K562 (cell line): ENCODE results near the gene LMAN2. TPM values are rescaled to one million over a fixed set of nuclear protein-coding genes. Genes with fewer than 3 reads are reported as not detected.

Experiments
- AFF4 ChIP-seq: sonication (generic); formaldehyde crosslinking; IDR thresholded peaks from 2 replicates; pipeline ENCODE4 v1.8.0; 2023; ENCODE audit warnings: mild to moderate bottlenecking, missing genetic modification reagents
- ATF2 ChIP-seq: sonication (generic); formaldehyde crosslinking; IDR thresholded peaks from 2 replicates; pipeline ENCODE4 v1.8.1; 2022; ENCODE audit warnings: missing genetic modification reagents
- FOXA3 ChIP-seq, 2 experiments: fragments of 450-650 bp in 1 of 2; sonication (generic) in 1 of 2; formaldehyde crosslinking; IDR thresholded peaks in 1 of 2; conservative IDR thresholded peaks in 1 of 2; 2 replicates each; pipeline versions ENCODE4 v1.4.0 to v1.8.0; 2020 to 2022; ENCODE audit warnings: mild to moderate bottlenecking in 2 of 2, missing genetic modification reagents in 1 of 2
- KLF13 ChIP-seq: fragments of 450-650 bp; IDR thresholded peaks from 2 replicates; pipeline ENCODE4 v1.6.1; 2016; ENCODE audit warnings: missing genetic modification characterization, low read depth, mild to moderate bottlenecking, missing compliant biosample characterization, moderate library complexity, borderline replicate concordance
- KLF16 ChIP-seq: IDR thresholded peaks from 2 replicates; pipeline ENCODE4 v1.6.1; 2016; ENCODE audit warnings: antibody characterized with exemption
- MEF2D ChIP-seq: conservative IDR thresholded peaks from 2 replicates; pipeline ENCODE4 v1.6.1; 2016; ENCODE audit warnings: low read depth, missing genetic modification characterization, missing compliant biosample characterization
- MYC ChIP-seq, 2 experiments: fragments of 250-450 bp in 1 of 2; sonication (Bioruptor Pico) in 1 of 2; IDR thresholded peaks; 2 replicates each; pipeline versions ENCODE4 v1.5.1 to v1.6.1; 2012 to 2021; ENCODE audit warnings: low read depth in 2 of 2, borderline replicate concordance in 1 of 2, improper control_type of control experiment in 1 of 2, low read length in 1 of 2, mild to moderate bottlenecking in 1 of 2, moderate library complexity in 1 of 2
- MYNN ChIP-seq, 2 experiments: sonication (generic); formaldehyde crosslinking in 1 of 2; IDR thresholded peaks; 2 replicates each; pipeline versions ENCODE4 v1.5.0 to v1.6.1; 2016 to 2020; ENCODE audit warnings: antibody characterized with exemption in 1 of 2, missing genetic modification reagents in 1 of 2
- SMARCB1 ChIP-seq: IDR thresholded peaks from 2 replicates; pipeline ENCODE4 v1.6.1; 2011; ENCODE audit warnings: improper control_type of control experiment, low read depth; ENCODE audit not compliant: insufficient read length
- THRAP3 ChIP-seq: fragments of 450-650 bp; IDR thresholded peaks from 2 replicates; pipeline ENCODE4 v1.6.1; 2016; ENCODE audit warnings: mild to moderate bottlenecking, inconsistent platforms, borderline replicate concordance
- ZFP36 ChIP-seq: fragments of 150-350 bp; IDR thresholded peaks from 2 replicates; pipeline ENCODE4 v1.6.1; 2018; ENCODE audit warnings: low read length, low read depth; ENCODE audit not compliant: partially characterized antibody
- ZNF146 ChIP-seq: IDR thresholded peaks from one replicate; pipeline ENCODE4 v1.6.1; 2018; ENCODE audit warnings: missing compliant biosample characterization; ENCODE audit not compliant: unreplicated experiment
- ZNF431 ChIP-seq: sonication (generic); formaldehyde crosslinking; IDR thresholded peaks from 2 replicates; pipeline ENCODE4 v1.8.0; 2022; ENCODE audit warnings: mild to moderate bottlenecking, missing genetic modification reagents
- ZNF707 ChIP-seq: fragments of 250-450 bp; sonication (Bioruptor Pico); conservative IDR thresholded peaks from 2 replicates; pipeline ENCODE4 v1.8.0; 2022; ENCODE audit warnings: inconsistent platforms, mild to moderate bottlenecking, moderate library complexity
- polyA plus RNA-seq, 8 experiments: library from polyadenylated mRNA; depleted of rRNA in 4 of 8; stranded (reverse) in 5 of 8; unstranded in 3 of 8; fragments of >200 nt; fragmentation: Nextera tagmentation in 2 of 8; fragmentation: Illumina TruSeq in 1 of 8; extraction: Ambion mirVana in 2 of 8; extraction: Trizol in 1 of 8; gene quantifications; 2 replicates each; pipeline versions ENCODE4 v1.2.1 to v1.2.3, GENCODE V29; 2011 to 2014; ENCODE audit warnings: inconsistent platforms in 1 of 8, missing spikeins in 1 of 8
- total RNA-seq, 7 experiments: library from RNA; depleted of rRNA in 6 of 7; stranded (reverse); fragments of >200 nt in 6 of 7; fragmentation: Illumina TruSeq in 2 of 7; extraction: Trizol in 2 of 7; gene quantifications; 2 replicates each; pipeline versions ENCODE4 v1.2.1 to v1.2.3, GENCODE V29; 2011 to 2021; ENCODE audit warnings: low replicate concordance in 1 of 7
- TF ChIP-seq, protein P1 (sequence below): sonication (generic); formaldehyde crosslinking; IDR thresholded peaks from 2 replicates; pipeline ENCODE4 v1.8.1; 2023; ENCODE audit warnings: mild to moderate bottlenecking, missing genetic modification reagents
- TF ChIP-seq, protein P2 (sequence below): sonication (generic); formaldehyde crosslinking; IDR thresholded peaks from 2 replicates; pipeline ENCODE4 v1.8.1; 2023; ENCODE audit warnings: mild to moderate bottlenecking, missing genetic modification reagents, moderate library complexity

LMAN2 gene
- total and polyA plus RNA-seq, 9 of the 15 experiments (the other 6 are each of a cell fraction or from before 2014, with no cell fraction given) = 2.7 to 254 (median 136) TPM

GRCh38 chr5:177311723-177312648 is 39.5 kb downstream of the LMAN2 start, which contains the start of gene MXD3 (continued):
- TF ChIP-seq, protein P1, sequence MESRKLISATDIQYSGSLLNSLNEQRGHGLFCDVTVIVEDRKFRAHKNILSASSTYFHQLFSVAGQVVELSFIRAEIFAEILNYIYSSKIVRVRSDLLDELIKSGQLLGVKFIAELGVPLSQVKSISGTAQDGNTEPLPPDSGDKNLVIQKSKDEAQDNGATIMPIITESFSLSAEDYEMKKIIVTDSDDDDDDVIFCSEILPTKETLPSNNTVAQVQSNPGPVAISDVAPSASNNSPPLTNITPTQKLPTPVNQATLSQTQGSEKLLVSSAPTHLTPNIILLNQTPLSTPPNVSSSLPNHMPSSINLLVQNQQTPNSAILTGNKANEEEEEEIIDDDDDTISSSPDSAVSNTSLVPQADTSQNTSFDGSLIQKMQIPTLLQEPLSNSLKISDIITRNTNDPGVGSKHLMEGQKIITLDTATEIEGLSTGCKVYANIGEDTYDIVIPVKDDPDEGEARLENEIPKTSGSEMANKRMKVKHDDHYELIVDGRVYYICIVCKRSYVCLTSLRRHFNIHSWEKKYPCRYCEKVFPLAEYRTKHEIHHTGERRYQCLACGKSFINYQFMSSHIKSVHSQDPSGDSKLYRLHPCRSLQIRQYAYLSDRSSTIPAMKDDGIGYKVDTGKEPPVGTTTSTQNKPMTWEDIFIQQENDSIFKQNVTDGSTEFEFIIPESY (CRISPR knock-in tag) = no peak
- TF ChIP-seq ZNF146 (CRISPR knock-in tag) (no peak), ZNF707 (CRISPR knock-in tag) (no peak), MYNN (IDR thresholded peaks at IDR 0.05) (no peak; the same call in 1 of the 2 replicates), MYNN (CRISPR knock-in tag; IDR thresholded peaks at IDR 0.05) (no peak), KLF16 (no peak), FOXA3 (CRISPR knock-in tag; conservative IDR thresholded peaks at IDR 0.05 in 1 of 2, IDR thresholded peaks at IDR 0.05 in 1 of 2) (0 out of 4 replicates have a peak, but pooled peaks of 1 of the 2 experiments have one; percentile 67), ZFP36 (no peak), SMARCB1 (no peak), AFF4 (CRISPR knock-in tag) (0 out of 2 replicates have a peak, but pooled peaks have one; percentile 4), MEF2D (no peak), ATF2 (CRISPR knock-in tag) (no peak; the same call in 1 of the 2 replicates), MYC (IDR thresholded peaks at IDR 0.05; ENCODE audit: low read depth, low read length) (peak; percentile 100), MYC (CRISPR knock-in tag; IDR thresholded peaks at IDR 0.05; ENCODE audit: borderline replicate concordance, low read depth) (peak; percentile 89; the same call in 1 of the 2 replicates), KLF13 (peak; percentile 84), THRAP3 (no peak), ZNF431 (no peak)
- TF ChIP-seq, protein P2, sequence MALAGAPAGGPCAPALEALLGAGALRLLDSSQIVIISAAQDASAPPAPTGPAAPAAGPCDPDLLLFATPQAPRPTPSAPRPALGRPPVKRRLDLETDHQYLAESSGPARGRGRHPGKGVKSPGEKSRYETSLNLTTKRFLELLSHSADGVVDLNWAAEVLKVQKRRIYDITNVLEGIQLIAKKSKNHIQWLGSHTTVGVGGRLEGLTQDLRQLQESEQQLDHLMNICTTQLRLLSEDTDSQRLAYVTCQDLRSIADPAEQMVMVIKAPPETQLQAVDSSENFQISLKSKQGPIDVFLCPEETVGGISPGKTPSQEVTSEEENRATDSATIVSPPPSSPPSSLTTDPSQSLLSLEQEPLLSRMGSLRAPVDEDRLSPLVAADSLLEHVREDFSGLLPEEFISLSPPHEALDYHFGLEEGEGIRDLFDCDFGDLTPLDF = peak; percentile 100
